RPMI7951 (cell line): ENCODE results near the gene GHRHR. TPM values are rescaled to one million over a fixed set of nuclear protein-coding genes. Genes with fewer than 3 reads are reported as not detected.

ENCODE experiments used
- DNase-seq: peaks from one replicate; pipeline ENCODE4 v3.0.0-alpha.2; 2012; ENCODE audit warnings: low read depth
- total RNA-seq: library from RNA; depleted of rRNA; stranded (reverse); fragments of >200 nt; shearing (Covaris generic); gene quantifications from 2 replicates; pipeline ENCODE4 v1.2.3, GENCODE V29; 2014

The GHRHR gene
- total RNA-seq, 1 experiment from 2014 or later = not detected

GRCh38 chr7:30984359-30985107 lies 20.8 kb downstream of the GHRHR start:
- peak; percentile 92 for DNase-seq

- no peak for DNase-seq
Observed at GRCh38 chr7:30985756-30986155, 22.0 kb downstream of the GHRHR start.

- DNase-seq = no peak
Observed at GRCh38 chr7:30986331-30986730, 22.6 kb downstream of the GHRHR start.

GRCh38 chr7:30986738-30987137 lies 23.0 kb downstream of the GHRHR start:
- no peak for DNase-seq

GRCh38 chr7:30987178-30987577 lies 23.4 kb downstream of the GHRHR start:
- DNase-seq = no peak

- no peak for DNase-seq
Observed at GRCh38 chr7:30987936-30988335, 24.2 kb downstream of the GHRHR start.

- peak; percentile 82 for DNase-seq
Observed at GRCh38 chr7:30988351-30989005, 24.7 kb downstream of the GHRHR start.

- DNase-seq = no peak
Observed at GRCh38 chr7:30989008-30989823, 25.5 kb downstream of the GHRHR start.

- DNase-seq = no peak
Observed at GRCh38 chr7:30989824-30990672, 26.3 kb downstream of the GHRHR start.

- DNase-seq = no peak
Observed at GRCh38 chr7:30990673-30991170, 27.0 kb downstream of the GHRHR start.

- DNase-seq = no peak
Observed at GRCh38 chr7:30992414-30992813, 28.7 kb downstream of the GHRHR start.

- DNase-seq = no peak
Observed at GRCh38 chr7:30994206-30995100, 30.7 kb downstream of the GHRHR start.

- no peak for DNase-seq
Observed at GRCh38 chr7:30995536-30995935, 31.8 kb downstream of the GHRHR start.

- DNase-seq = peak; percentile 60
Observed at GRCh38 chr7:30996256-30996655, 32.5 kb downstream of the GHRHR start.

GRCh38 chr7:30996883-30997282 lies 33.1 kb downstream of the GHRHR start:
- DNase-seq = peak; percentile 53

GRCh38 chr7:30997316-30997715 lies 33.6 kb downstream of the GHRHR start:
- DNase-seq = peak; percentile 54

GRCh38 chr7:30998180-30998579 lies 34.4 kb downstream of the GHRHR start:
- peak; percentile 74 for DNase-seq

GRCh38 chr7:31000161-31000693 lies 36.5 kb downstream of the GHRHR start:
- peak; percentile 75 for DNase-seq

GRCh38 chr7:31000779-31001178 lies 37.0 kb downstream of the GHRHR start:
- DNase-seq = no peak

GRCh38 chr7:31002256-31002655 lies 38.5 kb downstream of the GHRHR start:
- peak; percentile 86 for DNase-seq
